Neural cell (in vitro differentiated cells): ENCODE measurements around the gene MPPED2.

Experiments
- EP300 ChIP-seq: fragments of 450-650 bp; conservative IDR thresholded peaks from 2 replicates; pipeline ENCODE4 v1.6.1; 2014; ENCODE audit warnings: antibody characterized with exemption, mild to moderate bottlenecking, moderate library complexity; ENCODE audit not compliant: poor library complexity, severe bottlenecking
- EZH2 ChIP-seq: fragments of 200-600, 300-800 bp; shearing (Covaris generic), sonication (generic); IDR thresholded peaks from 2 replicates; pipeline ENCODE4 v1.6.1; 2014; ENCODE audit warnings: antibody characterized with exemption, low read length, borderline replicate concordance, mild to moderate bottlenecking; ENCODE audit not compliant: insufficient read depth, poor library complexity, severe bottlenecking
- MXI1 ChIP-seq: fragments of 450-650 bp; conservative IDR thresholded peaks from 2 replicates; pipeline ENCODE4 v1.6.1; 2014; ENCODE audit warnings: antibody characterized with exemption, mild to moderate bottlenecking; ENCODE audit not compliant: poor library complexity, severe bottlenecking
- POLR2AphosphoS5 ChIP-seq: IDR thresholded peaks from 2 replicates; pipeline ENCODE4 v1.6.1; 2012
- RAD21 ChIP-seq: fragments of 450-650 bp; conservative IDR thresholded peaks from 2 replicates; pipeline ENCODE4 v1.6.1; 2014; ENCODE audit warnings: antibody characterized with exemption, mild to moderate bottlenecking, moderate library complexity
- REST ChIP-seq: IDR thresholded peaks from 2 replicates; pipeline ENCODE4 v1.6.1; 2012; ENCODE audit warnings: borderline replicate concordance
- TAF1 ChIP-seq: IDR thresholded peaks from 2 replicates; pipeline ENCODE4 v1.6.1; 2012; ENCODE audit warnings: low read depth
- TF ChIP-seq, protein P1 (sequence below): fragments of 450-650 bp; IDR thresholded peaks from 2 replicates; pipeline ENCODE4 v1.5.1; 2014; ENCODE audit warnings: antibody characterized with exemption, mild to moderate bottlenecking, moderate library complexity; ENCODE audit not compliant: poor library complexity, severe bottlenecking

DNA sequence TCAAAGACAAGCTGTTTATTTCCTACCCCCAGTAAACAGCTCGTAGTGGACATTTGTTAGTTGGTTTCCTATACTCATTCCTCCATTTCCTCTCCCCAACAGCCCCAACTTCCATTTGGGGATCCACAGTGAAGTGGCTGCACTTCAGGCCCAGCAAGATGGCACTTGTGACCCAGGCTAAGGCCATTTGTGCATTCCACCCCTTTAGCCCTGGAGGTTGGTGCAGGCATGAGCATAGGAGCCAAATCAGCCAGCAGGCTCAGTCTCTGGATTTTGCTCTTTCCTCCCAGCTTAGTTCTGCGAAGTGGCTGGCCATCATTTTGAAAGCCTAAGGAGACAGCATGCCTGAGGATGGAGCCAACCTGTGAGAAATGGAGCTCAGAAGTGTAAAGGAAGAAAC lies 122.9 kb downstream of the MPPED2 start:
- TF ChIP-seq, protein P1, sequence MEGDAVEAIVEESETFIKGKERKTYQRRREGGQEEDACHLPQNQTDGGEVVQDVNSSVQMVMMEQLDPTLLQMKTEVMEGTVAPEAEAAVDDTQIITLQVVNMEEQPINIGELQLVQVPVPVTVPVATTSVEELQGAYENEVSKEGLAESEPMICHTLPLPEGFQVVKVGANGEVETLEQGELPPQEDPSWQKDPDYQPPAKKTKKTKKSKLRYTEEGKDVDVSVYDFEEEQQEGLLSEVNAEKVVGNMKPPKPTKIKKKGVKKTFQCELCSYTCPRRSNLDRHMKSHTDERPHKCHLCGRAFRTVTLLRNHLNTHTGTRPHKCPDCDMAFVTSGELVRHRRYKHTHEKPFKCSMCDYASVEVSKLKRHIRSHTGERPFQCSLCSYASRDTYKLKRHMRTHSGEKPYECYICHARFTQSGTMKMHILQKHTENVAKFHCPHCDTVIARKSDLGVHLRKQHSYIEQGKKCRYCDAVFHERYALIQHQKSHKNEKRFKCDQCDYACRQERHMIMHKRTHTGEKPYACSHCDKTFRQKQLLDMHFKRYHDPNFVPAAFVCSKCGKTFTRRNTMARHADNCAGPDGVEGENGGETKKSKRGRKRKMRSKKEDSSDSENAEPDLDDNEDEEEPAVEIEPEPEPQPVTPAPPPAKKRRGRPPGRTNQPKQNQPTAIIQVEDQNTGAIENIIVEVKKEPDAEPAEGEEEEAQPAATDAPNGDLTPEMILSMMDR = no peak
- no peak for TF ChIP-seq POLR2AphosphoS5
- no peak for TF ChIP-seq REST
- TF ChIP-seq EP300 = no peak
- no peak for TF ChIP-seq RAD21
- no peak for TF ChIP-seq EZH2
- TF ChIP-seq TAF1 = no peak
- no peak for TF ChIP-seq MXI1
